Stomach smooth muscle (tissue), 2 donors: ENCODE results near the gene PCDHA9.
"Not testable (repeated sequence)": the region's sequence is repeated elsewhere in the genome, so short reads cannot be mapped to it uniquely, and the experiment has no call there.

Source experiments
- H3K27ac ChIP-seq: one replicate; pipeline ENCODE4 v1.7.0; 2013; ENCODE audit warnings: mild to moderate bottlenecking, low read length, inconsistent platforms
- H3K27me3 ChIP-seq, 2 donors: one replicate each; pipeline ENCODE4 v1.7.0; 2013; ENCODE audit warnings: low read length in 2 of 2; ENCODE audit not compliant: insufficient read depth in 2 of 2, control insufficient read depth in 1 of 2
- H3K36me3 ChIP-seq, 2 donors: one replicate each; pipeline ENCODE4 v1.7.0; 2013; ENCODE audit warnings: low read length in 2 of 2; ENCODE audit not compliant: control insufficient read depth in 2 of 2, insufficient read depth in 2 of 2
- H3K4me1 ChIP-seq: one replicate; pipeline ENCODE4 v1.7.0; 2013; ENCODE audit warnings: low read length; ENCODE audit not compliant: control insufficient read depth, insufficient read depth
- H3K4me3 ChIP-seq, 2 donors: one replicate each; pipeline ENCODE4 v1.7.0; 2013; ENCODE audit warnings: low read length in 2 of 2
- H3K9ac ChIP-seq, 2 donors: one replicate each; pipeline ENCODE4 v1.7.0; 2013; ENCODE audit warnings: low read length in 2 of 2, mild to moderate bottlenecking in 1 of 2
- H3K9me3 ChIP-seq, 2 donors: one replicate each; pipeline ENCODE4 v1.7.0; 2013; ENCODE audit warnings: low read length in 2 of 2; ENCODE audit not compliant: control insufficient read depth in 2 of 2
- donor health status: healthy.
- donor health status: Pancreatic carcinoma.

Gene PCDHA9

GRCh38 chr5:140835622-140836510 lies 12.3 kb upstream of the PCDHA9 start:
- no peak overlapping the region for H3K4me3 ChIP-seq
- H3K9ac ChIP-seq: no peak overlapping the region
- peaks cover 0 to 9% of the 10 kb centered on the region in 2 donors for H3K9me3 ChIP-seq
- no peaks in the 10 kb centered on the region for H3K4me1 ChIP-seq
- H3K36me3 ChIP-seq: no peaks in the 10 kb centered on the region
- peaks cover 11 to 13% of the 10 kb centered on the region in 2 donors for H3K27me3 ChIP-seq
- H3K27ac ChIP-seq: no peak overlapping the region

GRCh38 chr5:140840978-140841962 lies 6.9 kb upstream of the PCDHA9 start, which contains the start of gene PCDHA8:
PCDHA8 (plus strand) TSS chr5:140841187; CDS start chr5:140841322, 135 bp downstream.
- no peak within 1 kb of the TSS for H3K4me3 ChIP-seq
- H3K27me3 ChIP-seq: peaks cover 0 to 2% of the 10 kb centered on the region in 2 donors
- no peaks in the 10 kb centered on the region for H3K36me3 ChIP-seq
- H3K9me3 ChIP-seq: peaks cover 0 to 16% of the 10 kb centered on the region in 2 donors
- H3K27ac ChIP-seq: no peak within 1 kb of the TSS
- H3K4me1 ChIP-seq: no peaks in the 10 kb centered on the region
- no peak within 1 kb of the TSS for H3K9ac ChIP-seq

GRCh38 chr5:140842798-140843733 lies 5.1 kb upstream of the PCDHA9 start:
- Histone ChIP-seq H3K4me3 (no peak overlapping the region), H3K36me3 (no peaks in the 10 kb centered on the region), H3K27me3 (peaks cover 0 to 7% of the 10 kb centered on the region in 2 donors), H3K27ac (no peak overlapping the region), H3K4me1 (no peaks in the 10 kb centered on the region), H3K9me3 (peaks cover 0 to 14% of the 10 kb centered on the region in 2 donors), H3K9ac (no peak overlapping the region)

GRCh38 chr5:140849831-140850634 lies 1.9 kb downstream of the PCDHA9 start:
- not testable (repeated sequence) for H3K4me3 ChIP-seq, H3K9ac ChIP-seq, H3K4me1 ChIP-seq, H3K36me3 ChIP-seq, H3K27ac ChIP-seq
- Histone ChIP-seq H3K9me3 (peaks cover 0 to 10% of the 10 kb centered on the region in 2 donors), H3K27me3 (peaks cover 0 to 25% of the 10 kb centered on the region in 2 donors)

GRCh38 chr5:140855772-140856674 lies 7.8 kb downstream of the PCDHA9 start, which contains the start of gene PCDHA10:
PCDHA10 (plus strand) TSS chr5:140855897; CDS start chr5:140856049, 152 bp downstream.
- Histone ChIP-seq H3K9me3 (peaks cover 2 to 22% of the 10 kb centered on the region in 2 donors), H3K27me3 (peaks cover 2 to 15% of the 10 kb centered on the region in 2 donors), H3K36me3 (no peaks in the 10 kb centered on the region), H3K4me3 (no peak within 1 kb of the TSS), H3K4me1 (no peaks in the 10 kb centered on the region), H3K9ac (no peak within 1 kb of the TSS), H3K27ac (no peak within 1 kb of the TSS)

- no peaks in the 10 kb centered on the region for H3K36me3 ChIP-seq
- H3K4me1 ChIP-seq: no peaks in the 10 kb centered on the region
- H3K9me3 ChIP-seq: peaks cover 11 to 36% of the 10 kb centered on the region in 2 donors
- H3K4me3 ChIP-seq: no peak overlapping the region
- H3K27me3 ChIP-seq: peaks cover 7 to 15% of the 10 kb centered on the region in 2 donors
- H3K9ac ChIP-seq: no peak overlapping the region
- H3K27ac ChIP-seq: no peak overlapping the region
Measured at GRCh38 chr5:140857177-140857986, 9.2 kb downstream of the PCDHA9 start.

GRCh38 chr5:140857987-140858240 lies 9.7 kb downstream of the PCDHA9 start:
- peaks cover 11 to 41% of the 10 kb centered on the region in 2 donors for H3K9me3 ChIP-seq
- H3K4me1 ChIP-seq: no peaks in the 10 kb centered on the region
- H3K27me3 ChIP-seq: peaks cover 7 to 16% of the 10 kb centered on the region in 2 donors
- H3K4me3 ChIP-seq: no peak overlapping the region
- no peaks in the 10 kb centered on the region for H3K36me3 ChIP-seq
- H3K27ac ChIP-seq: no peak overlapping the region
- H3K9ac ChIP-seq: no peak overlapping the region

- Histone ChIP-seq H3K27me3 (peaks cover 5 to 6% of the 10 kb centered on the region in 2 donors), H3K27ac (no peak overlapping the region), H3K9ac (no peak overlapping the region), H3K4me3 (no peak overlapping the region), H3K36me3 (no peaks in the 10 kb centered on the region), H3K9me3 (peaks cover 9 to 30% of the 10 kb centered on the region in 2 donors), H3K4me1 (no peaks in the 10 kb centered on the region)
Measured at GRCh38 chr5:140862441-140863295, 14.5 kb downstream of the PCDHA9 start.
